A549 (cell line): ENCODE measurements around the gene COL28A1. TPM values are rescaled to one million over a fixed set of nuclear protein-coding genes. Genes with fewer than 3 reads are reported as not detected.

Experiments used
- ATAC-seq, 2 experiments: fragments of 200-7000 bp in 1 of 2; fragments of >200 bp in 1 of 2; cut with Nextera tagmentation in 1 of 2; cut with Tn5 transposase in 1 of 2; 3 replicates each; pipeline versions ENCODE4 v1.8.0 to v1.9.1; 2018 to 2020; ENCODE audit warnings: mild to moderate bottlenecking in 1 of 2, moderate library complexity in 1 of 2
- CTCF ChIA-PET: fragments of 300-600 bp; sonication (Branson Sonifier 250); formaldehyde crosslinking; extraction: SDS; loops from one replicate; lab custom pipeline; 2021; ENCODE audit warnings: antibody characterized with exemption, inconsistent platforms; lab: Yijun Ruan, JAX
- POLR2A ChIA-PET: fragments of 350-600 bp; formaldehyde crosslinking; extraction: SDS; loops from one replicate; lab custom pipeline; 2021; ENCODE audit warnings: antibody characterized with exemption, inconsistent platforms; lab: Yijun Ruan, JAX
- DNase-seq, 2 experiments: peaks; one replicate each; pipeline versions ENCODE4 v3.0.0 to v3.0.0-alpha.2; 2011 to 2016; ENCODE audit warnings: low read depth in 1 of 2, low spot score in 1 of 2
- FAIRE-seq: peaks from 2 replicates; lab custom pipeline; 2011; peaks lifted over from hg19 to GRCh38; lab: Jason Lieb, UNC
- H3K27ac ChIP-seq, 2 experiments: fragments of >200 bp; sonication (Bioruptor Twin); formaldehyde crosslinking; 3 replicates each; pipeline ENCODE4 v1.5.1; 2016 to 2017
- H3K4me1 ChIP-seq: fragments of >200 bp; sonication (Bioruptor Twin); formaldehyde crosslinking; 3 replicates; pipeline ENCODE4 v1.6.1; 2016
- H3K4me2 ChIP-seq: fragments of >200 bp; sonication (Bioruptor Twin); formaldehyde crosslinking; 3 replicates; pipeline ENCODE4 v1.6.1; 2016
- H3K4me3 ChIP-seq: fragments of >200 bp; sonication (Bioruptor Twin); formaldehyde crosslinking; 3 replicates; pipeline ENCODE4 v1.5.1; 2016
- H3K9me3 ChIP-seq: fragments of >200 bp; sonication (Bioruptor Twin); formaldehyde crosslinking; 3 replicates; pipeline ENCODE4 v1.6.1; 2016
- CHD4 ChIP-seq: fragments of 200-600 bp; sonication (generic); IDR thresholded peaks from 2 replicates; pipeline ENCODE4 v1.6.1; 2016; ENCODE audit warnings: antibody characterized with exemption, mild to moderate bottlenecking, borderline replicate concordance
- EHF ChIP-seq: fragments of 250-450 bp; sonication (Bioruptor Pico); IDR thresholded peaks from 2 replicates; pipeline ENCODE4 v1.5.0; 2020; ENCODE audit warnings: mild to moderate bottlenecking
- ESRRA ChIP-seq: fragments of 150-350 bp; IDR thresholded peaks from 2 replicates; pipeline ENCODE4 v1.6.1; 2014; ENCODE audit warnings: mild to moderate bottlenecking, low read length, borderline replicate concordance
- FOSL2 ChIP-seq, 2 experiments: fragments of 450-650 bp in 1 of 2; fragments of >200 bp in 1 of 2; sonication (Bioruptor Twin) in 1 of 2; formaldehyde crosslinking; IDR thresholded peaks; 2 replicates each; pipeline versions ENCODE4 v1.5.0 to v1.6.1; 2016 to 2020; ENCODE audit warnings: mild to moderate bottlenecking in 1 of 2, moderate library complexity in 1 of 2
- HEYL ChIP-seq: fragments of 250-450 bp; sonication (Bioruptor Pico); IDR thresholded peaks from 2 replicates; pipeline ENCODE4 v1.8.0; 2021; ENCODE audit warnings: mild to moderate bottlenecking, moderate library complexity
- HMGXB4 ChIP-seq: fragments of 250-450 bp; sonication (Bioruptor Pico); IDR thresholded peaks from 2 replicates; pipeline ENCODE4 v1.5.0; 2021; ENCODE audit warnings: mild to moderate bottlenecking, moderate library complexity, borderline replicate concordance
- HOXB5 ChIP-seq: fragments of 250-450 bp; sonication (Bioruptor Pico); IDR thresholded peaks from 2 replicates; pipeline ENCODE4 v1.5.0; 2020; ENCODE audit warnings: mild to moderate bottlenecking, moderate library complexity
- JUN ChIP-seq, 2 experiments: fragments of >200 bp; sonication (Bioruptor Twin); formaldehyde crosslinking; IDR thresholded peaks; 2 replicates in 1 of 2; 3 replicates in 1 of 2; pipeline ENCODE4 v1.6.1; 2016 to 2017
- JUNB ChIP-seq: fragments of >200 bp; sonication (Bioruptor Twin); formaldehyde crosslinking; IDR thresholded peaks from 2 replicates; pipeline ENCODE4 v1.6.1; 2016
- KDM5A ChIP-seq: fragments of 200-600 bp; sonication (generic); IDR thresholded peaks from 2 replicates; pipeline ENCODE4 v1.6.1; 2016; ENCODE audit warnings: antibody characterized with exemption, mild to moderate bottlenecking
- RAD21 ChIP-seq, 2 experiments: fragments of >200 bp in 1 of 2; sonication (Bioruptor Twin) in 1 of 2; formaldehyde crosslinking in 1 of 2; IDR thresholded peaks in 1 of 2; conservative IDR thresholded peaks in 1 of 2; 2 replicates in 1 of 2; 3 replicates in 1 of 2; pipeline ENCODE4 v1.6.1; 2012 to 2018; ENCODE audit warnings: inconsistent platforms in 1 of 2
- RCOR1 ChIP-seq: fragments of 150-350 bp; IDR thresholded peaks from 2 replicates; pipeline ENCODE4 v1.6.1; 2014; ENCODE audit warnings: antibody characterized with exemption, low read length, low read depth
- RFX5 ChIP-seq: fragments of 450-650 bp; IDR thresholded peaks from 2 replicates; pipeline ENCODE4 v1.7.1; 2014; ENCODE audit warnings: antibody characterized with exemption, mild to moderate bottlenecking, moderate library complexity
- RNF2 ChIP-seq: fragments of 200-600 bp; sonication (generic); IDR thresholded peaks from 2 replicates; pipeline ENCODE4 v1.6.1; 2016; ENCODE audit warnings: low read depth, mild to moderate bottlenecking, antibody characterized with exemption, moderate library complexity, borderline replicate concordance
- SMC3 ChIP-seq: fragments of >200 bp; sonication (Bioruptor Twin); formaldehyde crosslinking; IDR thresholded peaks from 3 replicates; pipeline ENCODE4 v1.6.1; 2018; ENCODE audit warnings: inconsistent platforms
- WGBS: methylation state at CpG from one replicate; pipeline ENCODE4 v1.1.6; 2017; ENCODE audit errors: missing lambda C conversion rate; 5-methylcytosine and 5-hydroxymethylcytosine counted together
- polyA plus RNA-seq, 4 experiments: library from polyadenylated mRNA; depleted of rRNA in 3 of 4; stranded (reverse); fragments of >200 nt; fragmentation: RNase III in 1 of 4; extraction: RNeasy Plus Mini Kit Qiagen cat#74134 plus additional on column Dnase treatment in 1 of 4; gene quantifications; 2 replicates in 3 of 4; 3 replicates in 1 of 4; pipeline ENCODE4 v1.2.3, GENCODE V29; 2011 to 2017
- TF ChIP-seq, protein P1 (sequence below): IDR thresholded peaks from 2 replicates; pipeline ENCODE4 v1.6.1; 2012
- TF ChIP-seq, protein P2 (sequence below): fragments of >200 bp; sonication (Bioruptor Twin); formaldehyde crosslinking; IDR thresholded peaks from 3 replicates; pipeline ENCODE4 v1.5.1; 2016

Gene COL28A1
- polyA plus RNA-seq, 2 of the 4 experiments (the other 2 are of a cell fraction), result 0.08 to 0.17 TPM

- no peak for ATAC-seq
- H3K27ac ChIP-seq, result no peak overlapping the region
- H3K9me3 ChIP-seq, result no peaks in the 10 kb centered on the region
- DNase-seq, result no peak
- CTCF ChIA-PET, result interaction anchor here (1.1 to 9.5 kb wide), 3 partner anchors 10 to 323 kb away, joined by 4 to 141 read pairs (median 55); no protein-coding TSS in a partner anchor
- TF ChIP-seq HMGXB4 (CRISPR knock-in tag), result no peak
- TF ChIP-seq, protein P1, sequence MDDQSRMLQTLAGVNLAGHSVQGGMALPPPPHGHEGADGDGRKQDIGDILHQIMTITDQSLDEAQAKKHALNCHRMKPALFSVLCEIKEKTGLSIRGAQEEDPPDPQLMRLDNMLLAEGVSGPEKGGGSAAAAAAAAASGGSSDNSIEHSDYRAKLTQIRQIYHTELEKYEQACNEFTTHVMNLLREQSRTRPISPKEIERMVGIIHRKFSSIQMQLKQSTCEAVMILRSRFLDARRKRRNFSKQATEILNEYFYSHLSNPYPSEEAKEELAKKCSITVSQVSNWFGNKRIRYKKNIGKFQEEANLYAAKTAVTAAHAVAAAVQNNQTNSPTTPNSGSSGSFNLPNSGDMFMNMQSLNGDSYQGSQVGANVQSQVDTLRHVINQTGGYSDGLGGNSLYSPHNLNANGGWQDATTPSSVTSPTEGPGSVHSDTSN, result no peak
- TF ChIP-seq RNF2, result no peak
- TF ChIP-seq RFX5, result no peak
- no peak for TF ChIP-seq EHF
- no peak for TF ChIP-seq HEYL (CRISPR knock-in tag)
- TF ChIP-seq ESRRA, result no peak
- no peak for TF ChIP-seq JUNB
- TF ChIP-seq CHD4, result no peak
- no peak for FAIRE-seq
- no peaks in the 10 kb centered on the region for H3K4me1 ChIP-seq
- no peak overlapping the region for H3K4me3 ChIP-seq
- no peak overlapping the region for H3K4me2 ChIP-seq
- WGBS, result 78% methylated on average over 2 of the region's 2 CpGs
- POLR2A ChIA-PET, result no interaction called here
Observed at GRCh38 chr7:7426676-7427075, 109.0 kb downstream of the COL28A1 start.

DNA sequence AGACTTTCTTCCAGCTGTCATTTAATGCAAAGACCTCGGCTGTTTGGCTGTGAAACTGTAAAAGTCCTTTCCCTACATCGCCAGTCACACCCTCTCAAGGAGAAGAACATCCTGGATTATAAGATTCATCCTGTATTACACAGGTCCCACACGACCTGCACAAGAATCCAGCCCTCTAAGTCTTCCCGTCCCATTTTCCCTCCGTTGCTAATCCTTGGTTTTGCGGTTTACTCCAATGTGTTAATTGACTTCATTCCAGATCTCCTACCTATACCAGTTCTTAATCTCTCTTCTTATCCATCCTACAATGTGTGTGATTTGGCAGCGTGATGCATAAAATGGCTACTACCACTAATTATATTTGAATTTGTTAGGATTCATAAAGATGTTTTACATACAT lies 110.4 kb downstream of the COL28A1 start:
- no peak overlapping the region for H3K4me2 ChIP-seq
- DNase-seq, result no peak
- 83% methylated on average over 7 of the region's 7 CpGs for WGBS
- no peak for TF ChIP-seq KDM5A
- TF ChIP-seq, all 56 proteins: peak for 0
- no peaks in the 10 kb centered on the region for H3K9me3 ChIP-seq
- H3K4me3 ChIP-seq, result no peak overlapping the region
- FAIRE-seq, result no peak
- no peaks in the 10 kb centered on the region for H3K4me1 ChIP-seq
- ChIA-PET POLR2A (interaction anchor here (1.8 kb wide), 1 partner anchor 243 kb away, joined by 8 read pairs; the partner anchor contains the start of gene C1GALT1), CTCF (interaction anchor here (0.6 to 9.5 kb wide), 38 partner anchors 10 to 871 kb away, joined by 3 to 141 read pairs (median 4); partner anchors contain the start of gene COL28A1)
- ATAC-seq, result no peak
- H3K27ac ChIP-seq, result 0 out of 6 replicates have a peak overlapping the region, but pooled peaks of 1 of the 2 experiments have one; percentile 30

- ChIA-PET CTCF (interaction anchor here (0.5 to 9.5 kb wide), 67 partner anchors 9 to 1168 kb away, joined by 3 to 141 read pairs (median 4); partner anchors contain the start of gene COL28A1), POLR2A (interaction anchor here (1.8 kb wide), 1 partner anchor 242 kb away, joined by 8 read pairs; the partner anchor contains the start of gene C1GALT1)
- WGBS, result 23% methylated on average over 14 of the region's 14 CpGs
- Histone ChIP-seq H3K4me2 (peak overlapping the region; percentile 65), H3K4me3 (peak overlapping the region; percentile 40), H3K9me3 (no peaks in the 10 kb centered on the region), H3K27ac (peak overlapping the region; percentile 46 to 66; a peak in 5 of 6 replicates), H3K4me1 (no peaks in the 10 kb centered on the region)
- FAIRE-seq (peak; percentile 86), ATAC-seq (peak; percentile 98 to 99), DNase-seq (peak; percentile 54 to 74)
- TF ChIP-seq, protein P2, sequence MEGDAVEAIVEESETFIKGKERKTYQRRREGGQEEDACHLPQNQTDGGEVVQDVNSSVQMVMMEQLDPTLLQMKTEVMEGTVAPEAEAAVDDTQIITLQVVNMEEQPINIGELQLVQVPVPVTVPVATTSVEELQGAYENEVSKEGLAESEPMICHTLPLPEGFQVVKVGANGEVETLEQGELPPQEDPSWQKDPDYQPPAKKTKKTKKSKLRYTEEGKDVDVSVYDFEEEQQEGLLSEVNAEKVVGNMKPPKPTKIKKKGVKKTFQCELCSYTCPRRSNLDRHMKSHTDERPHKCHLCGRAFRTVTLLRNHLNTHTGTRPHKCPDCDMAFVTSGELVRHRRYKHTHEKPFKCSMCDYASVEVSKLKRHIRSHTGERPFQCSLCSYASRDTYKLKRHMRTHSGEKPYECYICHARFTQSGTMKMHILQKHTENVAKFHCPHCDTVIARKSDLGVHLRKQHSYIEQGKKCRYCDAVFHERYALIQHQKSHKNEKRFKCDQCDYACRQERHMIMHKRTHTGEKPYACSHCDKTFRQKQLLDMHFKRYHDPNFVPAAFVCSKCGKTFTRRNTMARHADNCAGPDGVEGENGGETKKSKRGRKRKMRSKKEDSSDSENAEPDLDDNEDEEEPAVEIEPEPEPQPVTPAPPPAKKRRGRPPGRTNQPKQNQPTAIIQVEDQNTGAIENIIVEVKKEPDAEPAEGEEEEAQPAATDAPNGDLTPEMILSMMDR, result peak; percentile 97
- TF ChIP-seq RCOR1 (no peak), SMC3 (peak; percentile 100), JUN (IDR thresholded peaks at IDR 0.05) (no peak), FOSL2 (IDR thresholded peaks at IDR 0.05) (no peak), FOSL2 (CRISPR knock-in tag; IDR thresholded peaks at IDR 0.05) (no peak), JUNB (no peak), RAD21 (conservative IDR thresholded peaks at IDR 0.05 in 1 of 2, IDR thresholded peaks at IDR 0.05 in 1 of 2) (peak; percentile 99), HOXB5 (peak; percentile 68; the same call in 1 of the 2 replicates)
Observed at GRCh38 chr7:7424151-7424873, 111.4 kb downstream of the COL28A1 start.
